H4 (cell line): ENCODE measurements around the gene ZNF142. TPM values are rescaled to one million over a fixed set of nuclear protein-coding genes. Genes with fewer than 3 reads are reported as not detected.

Experiments used
- DNase-seq: peaks from one replicate; pipeline ENCODE4 v3.0.0-alpha.2; 2015; ENCODE audit warnings: low spot score
- total RNA-seq: library from RNA; depleted of rRNA; stranded (reverse); fragments of >200 nt; shearing (Covaris generic); gene quantifications from 2 replicates; pipeline ENCODE4 v1.2.3, GENCODE V29; 2014

ZNF142 gene
- total RNA-seq, 1 experiment from 2014 or later = 6.8 TPM

DNA sequence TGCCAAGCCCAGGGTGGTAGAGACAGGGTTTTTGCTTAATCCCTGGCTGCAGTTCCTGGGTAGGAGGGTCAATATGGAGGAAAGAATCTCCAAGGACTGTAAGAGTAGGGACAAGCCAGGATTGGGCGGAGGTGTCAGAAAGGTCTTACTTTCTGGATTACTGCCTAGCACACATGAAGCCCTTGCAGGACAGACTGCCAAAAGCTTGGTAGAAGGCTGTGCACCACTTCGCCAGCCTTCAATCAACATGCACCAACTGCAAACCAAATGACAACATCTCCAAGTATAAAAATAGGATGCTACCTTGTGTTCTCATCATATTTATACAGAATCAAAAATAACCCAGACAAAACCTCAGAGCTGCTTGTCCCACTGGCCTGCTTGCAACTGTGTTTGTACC lies 3.7 kb downstream of the ZNF142 start:
- no peak for DNase-seq

DNA sequence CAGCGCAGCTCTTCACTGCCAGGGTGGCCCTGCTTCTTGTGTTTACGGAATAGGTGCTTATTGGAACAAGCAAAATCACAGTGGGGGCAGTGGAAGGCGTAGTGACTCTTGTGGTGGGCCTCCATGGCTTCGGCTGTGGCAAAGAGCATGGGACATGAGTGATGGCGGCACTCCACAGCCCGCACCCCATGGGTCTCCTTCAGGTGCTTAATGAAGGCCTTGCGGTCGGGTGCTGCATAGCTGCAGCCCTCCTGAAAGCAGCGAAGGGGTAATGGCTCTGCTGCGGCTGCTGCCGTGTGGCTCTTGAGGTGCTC lies 10.7 kb downstream of the ZNF142 start:
- DNase-seq = no peak

DNA sequence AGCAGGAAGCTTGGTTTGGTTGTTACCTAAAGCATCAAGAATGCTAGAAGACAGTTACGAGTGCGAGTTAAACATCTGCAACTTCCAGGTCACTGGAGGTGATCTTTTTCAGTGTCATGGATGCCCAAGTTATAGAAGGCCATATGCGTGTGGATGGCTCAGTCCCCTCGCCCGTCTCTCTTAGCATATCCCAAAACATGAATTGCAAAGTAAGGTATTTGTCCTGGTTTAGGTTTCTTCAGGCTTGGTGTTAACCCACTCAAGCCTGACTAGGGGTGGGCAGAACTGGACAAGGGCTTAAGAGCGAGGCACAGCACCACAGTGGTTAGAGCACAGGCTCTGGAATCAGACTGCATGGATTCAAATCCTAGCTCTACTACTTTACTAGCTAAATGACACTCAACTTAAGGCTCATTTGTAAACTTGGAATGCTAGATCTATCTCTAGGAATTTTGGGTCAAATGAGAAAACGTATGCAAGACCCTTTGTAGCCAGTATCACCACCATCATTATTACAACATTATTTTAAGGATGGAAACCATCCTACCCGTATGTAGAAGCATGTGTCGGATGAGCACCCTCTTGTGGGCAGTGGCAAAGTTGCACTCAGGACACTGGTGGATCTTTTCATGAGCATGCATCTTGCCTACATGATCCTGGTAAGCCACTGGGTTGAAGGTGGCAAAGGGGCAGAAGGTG lies 11.2 kb downstream of the ZNF142 start:
- DNase-seq = peak; percentile 59

DNA sequence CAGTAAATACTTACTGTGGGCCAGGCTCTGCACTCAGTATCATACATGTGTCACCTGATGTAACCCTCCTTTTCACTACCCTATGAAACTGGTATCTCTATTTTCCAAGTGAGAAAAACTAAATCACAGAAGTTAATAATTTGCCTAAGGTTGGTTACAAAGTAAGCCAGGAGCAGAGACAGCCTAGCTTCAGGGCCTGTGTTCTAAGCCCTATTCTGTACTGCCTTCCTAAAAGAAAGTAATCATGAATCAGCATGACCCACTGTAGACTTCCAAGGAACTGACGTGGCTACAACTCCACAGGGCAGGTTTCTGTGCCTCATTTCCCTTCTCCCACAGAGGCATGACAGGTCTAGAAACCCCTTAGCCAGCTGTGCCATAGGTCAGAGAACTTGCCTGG lies 14.3 kb downstream of the ZNF142 start:
- no peak for DNase-seq

DNA sequence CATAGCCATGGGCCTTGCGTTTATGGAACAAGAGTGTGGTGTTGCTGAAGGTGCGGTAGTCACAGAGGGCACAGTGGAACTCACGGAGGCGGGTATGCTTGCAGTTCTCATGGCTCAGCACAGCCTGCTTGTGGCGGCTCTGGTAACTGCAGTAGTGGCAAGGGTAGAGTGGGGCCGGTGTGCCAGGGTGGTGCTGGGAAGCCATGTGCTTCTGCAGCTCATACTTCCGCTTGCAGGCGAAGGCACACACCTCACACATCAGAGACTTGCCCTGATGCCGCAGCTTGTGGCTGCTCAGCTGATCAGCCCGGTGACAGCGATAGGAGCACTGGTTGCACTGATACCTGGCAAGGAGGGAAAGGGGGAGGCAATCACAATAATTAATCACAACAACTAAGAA lies 14.7 kb downstream of the ZNF142 start:
- no peak for DNase-seq

DNA sequence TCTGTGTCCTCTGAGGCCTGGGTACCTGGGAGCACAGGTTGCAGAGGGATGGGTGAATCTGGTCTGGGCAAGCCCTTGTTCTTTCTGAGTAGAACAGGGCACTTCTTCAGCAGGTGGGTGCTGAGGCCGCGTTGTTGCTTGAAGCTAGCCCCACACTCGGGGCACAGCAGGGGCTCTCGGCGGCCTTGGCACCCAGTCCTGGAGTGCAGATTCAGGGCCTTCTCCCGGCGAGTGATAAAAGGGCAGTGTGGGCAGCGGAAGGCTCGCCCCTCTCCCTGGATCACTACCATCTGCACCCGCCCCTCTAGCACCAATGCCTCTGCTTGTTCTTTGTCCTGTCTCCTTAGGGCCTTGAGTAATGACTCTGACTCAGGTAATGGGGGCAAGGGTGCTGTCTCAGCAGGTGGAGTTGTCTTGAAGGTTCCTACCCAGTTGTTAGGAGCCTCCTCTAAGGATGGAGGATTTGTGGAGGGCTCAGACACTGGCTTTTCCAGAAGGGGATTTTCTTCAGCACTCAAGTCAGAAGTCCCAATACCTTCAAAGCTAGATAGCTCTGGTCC lies 15.6 kb downstream of the ZNF142 start:
- no peak for DNase-seq

DNA sequence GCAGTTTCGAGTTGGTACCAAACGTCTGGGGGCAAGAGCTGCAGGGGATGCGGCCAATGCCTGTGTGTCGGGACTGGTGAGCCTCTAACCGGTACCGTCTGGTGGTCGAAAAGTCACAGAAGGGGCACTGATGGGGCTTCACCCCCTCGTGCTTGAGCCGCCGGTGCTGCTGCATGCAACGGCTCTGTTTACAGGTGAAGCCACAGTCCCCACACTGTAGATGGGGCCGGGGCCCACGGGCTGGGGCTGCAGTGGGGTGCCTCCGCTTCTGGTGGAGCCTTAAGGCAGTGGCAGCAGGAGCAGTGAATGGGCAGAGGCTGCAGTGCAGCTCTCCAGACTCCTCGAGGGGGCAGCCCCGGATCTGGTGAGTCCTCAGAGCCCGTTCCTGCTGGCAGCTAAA lies 16.6 kb downstream of the ZNF142 start:
- no peak for DNase-seq

DNA sequence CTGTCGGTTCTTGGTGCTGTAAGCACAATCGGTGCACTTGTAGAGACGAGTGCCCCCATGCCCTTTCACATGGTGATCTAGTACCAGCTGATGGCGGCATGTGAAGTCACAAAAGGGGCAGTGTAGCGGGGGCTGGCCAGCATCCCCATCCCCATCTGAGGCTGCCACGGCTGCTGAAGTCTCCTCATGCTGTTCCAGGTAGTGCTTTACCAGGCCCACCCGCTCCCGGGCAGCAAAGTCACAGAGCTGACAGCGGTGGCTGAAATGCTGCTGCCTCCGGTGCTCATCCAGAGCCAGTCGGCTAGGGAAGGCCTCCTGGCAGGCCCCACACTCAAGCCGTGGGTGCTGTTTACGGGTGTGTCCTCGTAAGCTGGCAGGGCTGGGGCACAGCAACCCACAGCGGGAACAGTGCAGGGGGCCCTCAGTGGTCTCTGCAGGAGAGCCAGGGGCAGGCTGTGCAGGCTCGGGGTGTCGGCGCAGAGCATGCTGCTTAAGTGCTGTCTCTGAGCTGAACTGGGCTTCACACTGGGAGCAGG lies 17.2 kb downstream of the ZNF142 start:
- DNase-seq = no peak

DNA sequence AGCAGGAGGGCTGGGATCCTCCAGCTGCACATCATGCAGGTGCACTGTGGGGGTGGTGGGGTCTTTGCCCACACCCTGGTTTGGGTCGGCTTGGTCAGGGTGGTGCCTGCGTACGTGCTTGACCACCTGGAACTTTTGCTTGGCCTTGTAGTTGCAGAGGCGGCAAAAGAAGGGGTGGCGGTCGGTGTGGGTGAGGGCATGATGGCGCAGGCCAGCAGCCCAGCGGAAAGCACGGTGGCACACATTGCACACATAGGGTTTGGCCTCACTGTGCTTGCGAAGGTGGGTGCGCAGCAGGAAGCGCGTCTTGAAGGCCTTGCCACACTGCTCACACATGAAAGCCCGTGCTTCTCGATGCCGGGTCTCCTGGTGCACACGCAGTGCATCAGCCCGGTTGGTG lies 21.1 kb downstream of the ZNF142 start:
- no peak for DNase-seq

DNA sequence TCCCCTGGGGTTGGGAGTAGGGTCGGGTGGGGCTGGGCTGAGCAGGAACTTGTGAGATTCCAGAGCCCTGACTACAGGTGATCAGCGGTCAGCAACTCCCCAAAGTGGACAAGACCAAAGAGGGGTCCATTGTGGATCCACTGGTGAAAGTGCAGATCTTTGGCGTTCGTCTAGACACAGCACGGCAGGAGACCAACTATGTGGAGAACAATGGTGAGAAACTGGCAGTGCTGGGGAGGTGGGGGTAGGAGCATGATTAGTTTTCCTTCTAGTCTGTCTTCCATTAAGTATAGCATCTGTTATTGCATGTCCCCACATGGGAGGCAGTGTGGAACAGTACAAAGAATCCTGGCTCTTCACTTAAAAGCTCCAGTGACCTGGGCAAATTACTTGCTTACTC lies 23.7 kb downstream of the ZNF142 start:
- no peak for DNase-seq

DNA sequence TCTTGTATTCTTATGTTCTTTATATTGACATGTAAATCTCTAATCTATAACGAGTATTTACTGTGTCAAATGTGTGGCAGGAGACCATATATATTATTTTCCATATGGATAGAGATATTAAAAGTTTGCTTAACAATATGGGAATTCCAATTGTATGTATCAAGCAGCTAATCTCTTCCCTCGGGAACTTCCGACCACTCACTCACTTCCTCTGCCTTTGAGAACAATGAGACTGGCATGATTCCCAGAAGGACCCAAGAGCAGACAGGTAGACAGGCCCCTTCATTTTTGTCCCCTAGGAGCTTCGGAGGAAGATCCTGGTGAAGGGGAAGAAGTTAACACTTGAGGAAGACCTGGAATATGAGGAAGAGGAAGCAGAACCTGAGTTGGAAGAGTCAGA lies 27.6 kb downstream of the ZNF142 start:
- DNase-seq = no peak

DNA sequence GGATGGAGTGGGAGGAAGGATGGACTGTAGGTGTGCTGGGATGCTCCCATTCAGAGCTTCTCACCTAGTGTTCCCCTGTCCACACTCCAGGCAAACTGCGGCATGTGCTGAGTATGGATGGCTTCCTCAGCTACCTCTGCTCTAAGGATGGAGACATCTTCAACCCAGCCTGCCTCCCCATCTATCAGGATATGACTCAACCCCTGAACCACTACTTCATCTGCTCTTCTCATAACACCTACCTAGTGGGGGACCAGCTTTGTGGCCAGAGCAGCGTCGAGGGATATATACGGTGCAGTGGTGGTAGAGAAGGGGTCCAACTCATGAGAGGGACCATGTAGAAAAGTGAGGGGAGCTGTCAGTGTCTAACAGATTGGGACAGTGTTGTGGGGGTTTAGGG lies 31.5 kb downstream of the ZNF142 start:
- no peak for DNase-seq

DNA sequence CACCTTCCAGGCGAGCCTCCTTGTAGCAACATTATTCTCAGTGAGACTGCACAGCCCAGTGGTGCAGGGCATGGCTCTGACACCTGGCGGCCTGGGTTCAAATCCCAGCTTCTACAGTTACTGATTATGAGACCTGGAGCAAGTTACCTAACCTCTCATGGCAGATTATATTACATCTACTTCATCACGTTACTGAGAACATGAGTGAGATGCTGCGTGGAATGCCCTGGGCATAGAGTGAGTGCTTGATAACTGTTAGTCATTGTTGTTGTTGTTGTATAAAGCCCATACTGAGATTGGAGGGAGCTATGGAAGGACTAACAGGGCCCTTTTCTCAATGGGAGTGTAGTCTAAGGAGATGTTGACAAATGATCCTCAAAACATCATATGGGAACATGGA lies 33.1 kb downstream of the ZNF142 start:
- no peak for DNase-seq

DNA sequence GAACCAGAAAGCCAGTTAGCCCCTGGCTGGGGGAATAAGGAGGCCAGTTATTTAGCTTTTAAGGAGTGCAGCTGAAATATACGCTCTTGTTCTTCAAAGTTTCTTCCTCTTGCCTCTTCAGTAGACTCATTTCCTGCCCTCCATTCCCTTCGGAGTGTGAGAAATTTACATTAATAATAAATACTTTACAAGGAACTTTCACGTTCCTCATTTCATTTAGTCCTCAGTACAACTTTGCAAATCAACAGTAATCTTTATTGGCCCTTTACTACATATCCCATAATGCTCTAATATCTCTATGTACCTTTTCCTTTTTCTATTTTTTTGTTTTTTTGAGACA lies 36.1 kb downstream of the ZNF142 start:
- DNase-seq = no peak

DNA sequence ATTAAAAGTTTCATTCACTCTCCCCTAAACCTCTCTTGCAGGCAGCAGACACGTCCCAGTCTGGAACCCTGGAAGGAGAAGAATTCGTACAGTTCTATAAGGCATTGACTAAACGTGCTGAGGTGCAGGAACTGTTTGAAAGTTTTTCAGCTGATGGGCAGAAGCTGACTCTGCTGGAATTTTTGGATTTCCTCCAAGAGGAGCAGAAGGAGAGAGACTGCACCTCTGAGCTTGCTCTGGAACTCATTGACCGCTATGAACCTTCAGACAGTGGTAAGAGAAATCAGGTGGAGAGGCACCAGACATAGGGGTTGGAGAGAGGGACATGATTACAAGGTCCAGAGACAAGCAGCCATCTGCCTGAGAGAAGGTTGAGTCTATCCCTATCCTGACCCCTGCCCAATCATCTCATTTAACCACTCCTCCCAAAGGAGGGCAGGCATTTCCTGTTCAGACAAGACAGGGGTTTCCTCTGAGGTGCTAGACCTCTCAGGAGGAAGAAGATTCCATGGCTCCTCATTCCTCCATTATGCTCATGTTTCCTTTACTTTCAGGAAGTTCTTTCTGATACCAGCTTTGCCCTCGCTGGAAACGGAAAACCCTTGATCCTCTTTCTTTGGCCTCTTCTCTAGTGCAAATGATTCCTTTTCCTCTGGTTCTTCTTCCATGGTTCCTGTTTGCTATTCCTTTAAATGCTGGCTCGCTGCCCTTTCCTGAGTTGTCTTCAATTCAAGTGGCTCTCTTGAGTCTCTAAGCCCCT lies 36.6 kb downstream of the ZNF142 start:
- no peak for DNase-seq

DNA sequence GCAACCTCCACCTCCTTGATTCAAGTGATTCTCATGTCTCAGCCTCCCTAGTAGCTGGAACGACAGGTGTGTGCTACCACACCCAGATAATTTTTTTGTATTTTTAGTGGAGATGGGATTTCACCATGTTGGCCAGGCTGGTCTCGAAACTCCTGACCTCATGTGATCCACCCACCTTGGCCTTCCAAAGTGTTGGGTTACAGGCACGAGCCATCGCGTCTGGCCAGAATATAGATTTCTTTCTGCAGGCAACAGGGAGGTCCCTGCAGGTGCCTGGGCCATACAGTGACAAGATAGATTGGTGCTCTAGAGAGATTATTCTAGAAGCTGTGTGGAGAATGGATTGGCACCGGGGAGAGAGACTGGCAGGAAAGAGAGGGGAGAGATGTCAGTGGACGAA lies 38.4 kb downstream of the ZNF142 start:
- DNase-seq = no peak

DNA sequence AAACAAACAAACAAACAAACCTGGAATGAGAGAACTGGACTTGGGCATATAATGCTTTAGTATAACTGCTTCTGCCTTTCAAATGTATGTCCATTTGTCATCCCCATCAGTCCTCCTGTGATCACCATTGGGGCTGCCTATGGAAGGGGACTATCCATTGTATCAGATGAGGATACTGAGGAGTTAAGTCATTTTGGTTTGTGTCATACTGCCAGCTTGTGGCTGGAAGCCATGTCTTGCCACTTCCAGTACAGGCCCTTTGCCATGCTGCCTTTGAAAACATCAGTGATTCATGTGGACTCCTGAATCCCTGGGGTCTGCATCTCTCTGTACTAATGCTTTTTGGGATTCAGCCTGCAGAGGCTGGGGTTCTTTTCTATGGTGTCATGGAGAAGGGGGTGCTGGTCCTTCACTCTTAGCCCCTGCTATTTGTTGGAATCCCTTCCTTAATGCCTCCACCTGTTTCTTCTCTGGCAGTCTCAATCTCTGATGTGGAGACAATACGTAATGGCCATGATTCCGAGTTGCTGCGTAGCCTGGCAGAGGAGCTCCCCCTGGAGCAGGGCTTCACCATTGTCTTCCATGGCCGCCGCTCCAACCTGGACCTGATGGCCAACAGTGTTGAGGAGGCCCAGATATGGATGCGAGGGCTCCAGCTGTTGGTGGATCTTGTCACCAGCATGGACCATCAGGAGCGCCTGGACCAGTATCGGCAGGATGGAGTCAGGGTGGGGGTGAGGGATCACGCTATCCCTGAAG lies 41.1 kb downstream of the ZNF142 start:
- no peak for DNase-seq

DNA sequence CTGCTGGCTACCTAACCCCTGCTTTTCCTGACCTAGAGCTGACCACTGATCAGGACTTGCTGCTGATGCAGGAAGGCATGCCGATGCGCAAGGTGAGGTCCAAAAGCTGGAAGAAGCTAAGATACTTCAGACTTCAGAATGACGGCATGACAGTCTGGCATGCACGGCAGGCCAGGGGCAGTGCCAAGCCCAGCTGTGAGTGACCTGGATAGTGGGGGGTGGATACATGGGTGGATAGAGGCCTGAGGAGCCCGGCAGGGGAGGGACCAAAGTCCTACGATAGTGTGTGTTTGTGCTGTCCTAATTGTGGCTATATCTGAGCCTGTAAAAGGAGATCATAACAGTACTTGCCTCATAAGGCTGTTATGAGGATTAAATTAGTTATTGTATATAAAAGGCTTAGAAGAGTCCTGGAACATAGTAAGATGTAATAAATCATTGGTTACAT lies 43.5 kb downstream of the ZNF142 start:
- no peak for DNase-seq

DNA sequence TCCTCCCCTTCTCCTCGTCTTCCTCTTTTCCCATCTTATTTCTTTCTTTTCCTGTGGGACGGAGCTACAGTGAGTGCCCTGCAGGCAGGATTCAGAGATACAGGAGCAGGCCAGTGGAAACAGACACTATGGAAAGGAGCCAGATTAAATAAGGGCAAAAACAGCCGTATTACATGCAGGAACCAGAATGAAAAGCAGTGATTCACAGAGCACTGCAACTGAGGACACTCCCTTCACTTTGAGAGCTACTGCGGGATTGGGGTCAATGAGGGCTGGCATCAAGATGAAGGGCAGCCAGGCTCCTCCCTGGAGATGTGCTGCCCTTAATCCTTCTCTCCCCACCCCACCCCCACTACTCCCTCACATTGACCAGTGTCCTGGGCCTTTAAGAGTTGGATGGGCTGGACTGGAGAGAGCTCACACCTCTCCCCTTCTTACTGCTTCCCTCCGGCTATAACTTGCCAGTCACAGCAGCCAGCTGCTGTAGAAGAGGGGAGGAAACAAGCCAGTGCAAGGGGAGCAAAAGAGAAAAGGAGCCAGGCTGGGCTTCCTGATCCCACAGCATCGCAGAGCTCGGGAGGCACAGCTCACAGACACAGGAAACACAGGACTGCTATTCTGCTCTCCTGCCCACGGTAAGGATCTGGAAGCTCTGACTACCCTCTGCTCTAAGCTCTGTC lies 51.8 kb downstream of the ZNF142 start, which contains the start of gene PLCD4:
PLCD4 (plus strand) TSS at position 464 of the 680 bp plus-strand sequence. CDS start 7,841 bp downstream, outside the sequence.
- no peak for DNase-seq

DNA sequence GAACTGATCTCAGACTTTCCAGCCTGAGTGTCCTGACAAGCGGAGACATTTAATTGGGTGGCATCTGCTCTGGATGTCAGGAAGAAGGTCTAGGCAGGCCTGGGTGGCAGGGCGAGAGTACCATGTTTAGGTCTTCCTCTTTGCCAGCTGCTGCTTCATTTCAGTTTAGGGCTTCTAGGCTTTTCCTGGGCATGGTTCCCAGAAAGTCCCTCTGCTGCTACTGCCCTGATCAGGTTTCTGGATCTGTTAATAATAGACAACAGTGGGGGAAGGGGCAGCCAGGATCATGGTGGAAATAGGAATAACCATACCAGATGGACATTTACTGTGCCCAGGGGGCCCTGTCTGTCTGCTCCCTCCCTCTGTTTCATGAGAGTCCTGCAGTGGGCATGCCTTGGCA lies 54.0 kb downstream of the ZNF142 start:
- DNase-seq = peak; percentile 44
